ENCODE measurements around the gene ADGRB2.

GRCh38 chr1:31700468-31701090 lies 63.6 kb downstream of the ADGRB2 start:
- no peak for TF ChIP-seq POLR2A (IDR thresholded peaks at IDR 0.05)
- TF ChIP-seq CTCF (IDR thresholded peaks at IDR 0.05), result no peak
- no peak for TF ChIP-seq EP300 (IDR thresholded peaks at IDR 0.05)
- TF ChIP-seq POLR2AphosphoS5 (IDR thresholded peaks at IDR 0.05), result no peak

Data from suprapubic skin (tissue), 4 donors.